GM18858 (cell line): Measurements from ENCODE around the gene UBE2O.
"Not testable (repeated sequence)": the region's sequence is repeated elsewhere in the genome, so short reads cannot be mapped to it uniquely, and the experiment has no call there.

ENCODE experiments used
- ATAC-seq: cut with Tn5 transposase; IDR thresholded peaks from one replicate; pipeline ENCODE4 v1.9.1; 2021; ENCODE audit not compliant: unreplicated experiment

UBE2O gene

DNA sequence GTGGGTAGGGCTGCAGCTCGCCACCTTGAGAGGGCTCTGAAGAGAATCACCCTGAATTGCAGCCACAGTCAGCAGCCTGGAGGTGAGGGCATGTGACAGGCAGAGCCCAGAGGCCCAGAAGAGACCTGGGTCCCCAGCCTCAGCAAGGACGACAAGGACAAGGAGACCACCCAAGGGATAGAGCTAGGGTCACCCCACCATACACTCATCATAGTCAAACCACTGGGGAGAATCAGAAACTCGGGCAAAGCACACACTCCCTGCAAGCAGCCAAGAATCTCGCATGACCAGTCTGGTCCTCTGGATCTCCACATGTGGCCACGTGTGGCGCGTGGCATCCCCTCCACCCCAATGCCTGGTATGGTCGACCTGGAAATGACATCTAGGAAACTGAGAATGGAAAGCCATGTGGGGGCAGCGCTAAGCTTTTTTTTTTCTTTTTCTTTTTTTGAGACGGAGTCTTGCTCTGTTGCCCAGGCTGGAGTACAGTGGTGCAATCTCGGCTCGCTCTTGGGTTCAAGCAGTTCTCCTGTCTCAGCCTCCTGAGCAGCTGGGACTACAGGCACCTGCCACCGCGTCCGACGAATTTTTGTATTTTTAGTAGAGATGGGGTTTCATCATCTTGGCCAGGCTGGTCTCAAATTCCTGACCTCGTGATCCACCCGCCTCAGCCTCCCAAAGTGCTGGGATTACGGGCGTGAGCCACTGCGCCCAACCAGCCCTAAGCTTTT is 73.1 kb downstream of the UBE2O start:
- no peak for ATAC-seq

DNA sequence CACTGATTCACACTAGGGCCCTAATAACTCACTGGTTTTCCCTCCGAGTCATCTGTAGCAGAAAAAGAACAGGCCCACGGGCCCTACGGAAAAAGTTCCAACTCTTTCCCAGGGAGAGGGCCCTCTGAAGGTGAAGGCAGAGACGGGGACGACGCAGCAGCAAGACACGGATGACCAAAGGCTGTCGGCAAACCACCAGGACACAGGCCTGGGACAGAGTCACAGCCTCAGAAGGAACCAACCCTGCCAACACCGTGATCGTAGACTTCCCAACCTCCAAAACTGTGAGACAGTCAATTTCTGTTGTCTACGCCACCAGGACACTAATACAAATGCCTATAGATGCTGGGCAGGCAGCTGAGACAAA is 73.7 kb downstream of the UBE2O start:
- ATAC-seq = no peak

GRCh38 chr17:76378548-76379274 is 74.2 kb downstream of the UBE2O start:
- ATAC-seq = no peak

DNA sequence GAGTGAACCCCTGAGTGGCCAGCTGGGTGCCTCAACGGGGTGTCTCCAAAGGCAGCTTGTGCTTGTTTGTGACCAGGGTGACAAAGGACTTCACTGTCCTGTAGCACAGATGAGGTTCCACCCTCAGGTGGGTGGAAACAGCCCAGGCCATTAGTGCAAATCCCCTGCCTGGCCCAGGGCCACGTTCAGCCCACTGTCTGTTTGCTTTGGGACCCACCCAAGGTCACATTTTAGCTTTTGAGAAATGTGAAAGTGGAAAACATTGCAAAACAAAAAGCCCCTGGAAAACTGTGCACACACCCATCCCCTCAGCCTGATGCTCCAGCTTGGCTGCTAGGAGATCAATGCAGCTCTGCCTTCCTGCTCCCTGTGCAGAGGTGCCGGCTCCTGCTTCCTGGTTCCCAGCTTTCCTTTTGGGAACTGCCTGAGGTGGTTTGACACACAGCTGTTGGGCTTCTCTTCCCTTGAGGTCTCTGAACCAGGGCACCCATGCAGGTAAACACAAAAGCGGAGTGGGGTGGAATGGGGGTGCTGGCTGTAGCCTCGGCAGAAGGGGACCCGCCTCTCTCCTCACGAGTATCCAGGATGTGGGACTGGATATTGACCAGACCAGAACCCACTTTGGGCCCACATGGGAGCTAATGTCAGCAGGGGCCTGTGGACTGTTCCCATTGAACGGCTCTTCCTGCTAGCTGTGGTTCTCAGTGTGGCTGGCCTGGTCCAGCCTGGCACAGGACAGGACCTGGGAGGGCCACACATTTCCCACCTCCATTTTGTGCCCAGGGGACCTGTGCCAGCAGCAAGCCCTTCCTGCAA is 76.4 kb downstream of the UBE2O start:
- ATAC-seq = no peak

DNA sequence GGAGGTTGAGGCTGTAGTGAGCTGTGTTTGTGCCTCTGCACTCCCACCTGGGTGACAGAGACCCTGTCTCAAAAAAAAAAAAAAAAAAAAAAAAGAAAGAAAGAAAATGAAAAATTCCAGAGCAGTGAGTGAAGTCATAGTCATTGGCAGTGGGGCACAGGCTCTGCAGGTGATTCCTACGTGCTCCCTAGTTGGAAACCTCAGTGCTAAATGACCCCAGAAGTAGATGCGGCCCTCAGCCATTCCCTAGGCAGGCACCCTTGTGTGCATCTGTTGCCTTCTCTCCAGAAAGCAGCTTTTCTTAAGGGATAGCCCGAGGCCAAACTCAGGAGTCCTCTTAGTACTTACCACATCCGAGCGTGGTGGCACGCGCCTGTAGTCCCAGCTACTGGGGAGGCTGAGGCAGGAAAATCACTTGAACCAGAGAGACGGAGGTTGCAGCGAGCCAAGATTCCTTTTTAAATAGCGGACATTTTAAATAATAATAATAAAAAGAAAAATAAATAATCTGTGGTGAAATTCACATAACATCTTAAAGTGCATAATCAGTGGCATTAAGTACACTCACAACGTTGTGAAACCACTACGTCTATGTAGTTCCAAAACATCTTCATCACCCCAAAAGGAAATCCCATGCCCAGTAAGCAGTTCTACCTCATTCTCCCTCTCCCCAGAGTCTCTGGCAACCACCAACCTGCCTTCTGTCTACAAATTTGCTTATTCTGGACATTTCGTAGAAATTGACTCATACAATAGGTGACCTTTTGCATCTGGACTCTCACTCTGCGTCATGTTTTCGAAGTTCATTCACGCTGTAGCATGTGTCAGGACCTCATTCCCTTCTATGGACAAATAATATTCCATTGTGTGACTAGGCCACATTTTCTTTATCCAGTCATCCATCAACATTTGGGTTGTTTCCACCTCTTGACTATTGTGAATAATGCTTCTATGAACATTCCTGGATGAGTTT is 81.0 kb downstream of the UBE2O start:
- no peak for ATAC-seq

DNA sequence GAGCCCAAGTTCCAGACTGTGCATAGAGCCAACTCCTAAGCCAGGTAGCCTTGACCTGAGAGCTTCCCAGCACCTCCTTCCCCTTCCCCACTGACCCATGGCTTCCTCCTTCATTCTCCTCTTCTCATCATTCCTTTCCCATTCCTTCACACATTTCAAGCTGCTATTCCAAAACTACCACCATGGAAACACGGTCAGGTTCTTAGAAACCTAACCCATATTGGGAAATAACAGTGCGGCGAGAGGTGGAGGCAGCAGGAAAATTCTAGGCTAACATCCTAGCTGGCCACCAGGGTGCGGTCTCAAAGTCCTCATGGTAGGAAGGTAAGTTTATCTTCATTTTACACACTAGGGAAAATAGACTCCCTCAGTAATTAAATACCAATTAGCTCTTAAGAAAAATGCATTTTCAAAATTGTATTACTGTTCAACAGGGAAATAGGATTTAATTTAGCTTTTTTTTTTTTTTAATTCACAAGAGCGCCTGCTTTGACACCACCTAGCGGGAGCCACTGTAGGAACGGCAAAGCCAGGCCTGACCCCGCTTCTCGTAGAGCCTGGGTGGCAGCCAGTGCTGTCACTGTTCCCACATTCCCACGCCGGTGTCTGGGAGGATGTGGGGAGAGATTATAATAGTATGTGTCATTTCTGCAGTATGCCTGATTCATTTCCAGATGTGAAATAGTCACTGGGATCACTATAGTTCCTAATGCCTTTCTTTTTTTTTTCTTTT is 82.5 kb downstream of the UBE2O start:
- ATAC-seq = no peak

DNA sequence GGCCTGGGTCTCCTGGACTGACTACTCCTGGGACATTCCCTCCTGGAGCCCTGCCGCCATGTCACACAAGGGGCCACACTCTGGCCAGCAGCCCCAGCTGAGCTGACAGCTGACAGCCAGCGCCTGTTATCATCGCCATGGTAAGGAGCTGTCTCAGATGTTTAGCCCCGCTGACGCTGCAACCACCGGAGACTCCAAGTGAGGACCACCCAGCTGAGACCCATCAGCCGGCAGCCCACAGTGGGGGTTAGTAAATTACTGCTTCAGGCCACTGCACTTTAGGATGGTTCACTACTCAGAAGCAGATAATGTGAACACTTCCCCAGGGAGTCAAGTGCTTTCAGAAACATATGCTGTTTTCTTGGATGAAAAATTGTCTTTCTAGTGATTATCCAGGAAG is 83.1 kb downstream of the UBE2O start:
- ATAC-seq = no peak

DNA sequence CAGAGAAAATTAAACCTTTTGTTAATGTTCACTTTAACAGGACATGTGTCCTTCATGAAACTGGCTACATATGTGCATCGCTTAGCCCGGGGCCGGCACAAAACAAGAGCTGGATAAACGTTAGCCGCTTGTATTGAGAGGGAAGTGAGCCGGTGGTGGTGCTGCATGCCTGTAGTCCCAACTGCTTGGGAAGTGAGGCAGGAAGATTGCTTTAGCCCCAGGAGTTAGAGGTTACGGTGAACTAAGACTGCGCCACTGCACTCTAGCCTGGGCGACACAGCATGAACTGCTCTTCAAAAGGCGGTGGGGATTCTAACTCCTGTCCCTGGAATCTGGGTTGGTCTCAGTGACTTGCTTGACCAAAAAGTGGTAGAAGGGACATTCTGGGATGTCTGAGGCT is 83.6 kb downstream of the UBE2O start:
- ATAC-seq = no peak

GRCh38 chr17:76368545-76368944 is 84.4 kb downstream of the UBE2O start:
- ATAC-seq = no peak

- ATAC-seq = no peak
Measured at GRCh38 chr17:76367642-76368041, 85.3 kb downstream of the UBE2O start.

DNA sequence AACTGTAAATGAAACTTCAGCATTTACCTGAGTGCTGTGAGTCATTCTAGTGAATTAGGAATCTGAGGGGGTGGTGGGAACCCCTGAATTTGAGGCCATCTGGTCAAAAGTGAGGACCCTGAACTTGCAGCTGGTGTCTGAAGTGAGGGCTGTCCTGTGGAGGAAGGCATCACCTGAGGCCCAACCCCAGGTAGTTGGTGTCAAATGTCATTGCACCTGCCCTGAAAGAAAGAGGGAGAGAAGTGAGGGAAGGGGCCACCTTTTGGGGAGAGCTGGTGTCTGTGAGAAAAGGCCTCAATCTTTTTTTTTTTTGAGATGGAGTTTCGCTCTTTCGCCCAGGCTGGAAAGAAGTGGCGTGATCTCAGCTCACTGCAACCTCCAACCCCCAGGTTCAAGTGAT is 86.7 kb downstream of the UBE2O start:
- ATAC-seq = no peak

- no peak for ATAC-seq
Measured at GRCh38 chr17:76365256-76365903, 87.6 kb downstream of the UBE2O start.

GRCh38 chr17:76363107-76363842 is 89.7 kb downstream of the UBE2O start:
- no peak for ATAC-seq

- no peak for ATAC-seq
Measured at GRCh38 chr17:76360461-76360860, 92.5 kb downstream of the UBE2O start.

DNA sequence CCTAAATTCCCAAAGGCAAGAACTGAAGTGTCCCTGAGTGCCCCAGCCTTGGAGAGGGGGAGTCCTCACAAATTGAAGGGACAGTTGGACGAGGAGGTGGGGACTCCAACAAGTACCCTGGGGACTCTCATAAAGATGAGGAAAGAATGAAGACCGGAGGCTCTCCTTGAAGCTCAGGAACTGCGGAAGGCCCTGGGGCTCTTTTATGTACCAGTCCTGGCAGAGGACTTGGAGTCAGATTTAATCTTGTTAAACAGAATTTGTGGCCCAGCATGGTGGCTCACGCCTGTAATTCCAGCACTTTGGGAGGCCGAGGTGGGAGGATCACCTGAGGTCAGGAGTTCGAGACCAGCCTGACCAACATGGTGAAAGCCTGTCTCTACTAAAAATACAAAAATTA is 93.2 kb downstream of the UBE2O start:
- ATAC-seq = not testable (repeated sequence)

GRCh38 chr17:76359375-76359774 is 93.6 kb downstream of the UBE2O start:
- no peak for ATAC-seq

- no peak for ATAC-seq
Measured at GRCh38 chr17:76357597-76358158, 95.3 kb downstream of the UBE2O start.

GRCh38 chr17:76356803-76357456 is 96.0 kb downstream of the UBE2O start:
- ATAC-seq = no peak
